ENCODE measurements around the gene ZNF559.
A peak's percentile ranks its signal among the peaks of the same experiment; 100 is the strongest.

- TF ChIP-seq CTCF (IDR thresholded peaks at IDR 0.05), result peak; percentile 59
- no peak for TF ChIP-seq EZH2 (IDR thresholded peaks at IDR 0.05; ENCODE audit: borderline replicate concordance, insufficient read depth, low read depth, low read length, poor library complexity, severe bottlenecking)
Observed at GRCh38 chr19:9323919-9324583, at the start of gene ZNF559.

Data from B cell (primary cell).